GM12892 (cell line): ENCODE measurements around the gene OPHN1.

Experiments
- POLR2A ChIP-seq: IDR thresholded peaks from 2 replicates; pipeline ENCODE4 v1.6.1; 2011; ENCODE audit warnings: low read depth, low read length, control low read depth
- POLR2AphosphoS5 ChIP-seq: IDR thresholded peaks from 2 replicates; pipeline ENCODE4 v1.6.1; 2011; ENCODE audit warnings: low read depth, low read length, control low read depth
- TAF1 ChIP-seq: IDR thresholded peaks from 2 replicates; pipeline ENCODE4 v1.6.1; 2011; ENCODE audit warnings: low read depth, mild to moderate bottlenecking, control low read depth, low read length, borderline replicate concordance

GRCh38 chrX:68480969-68481368 lies 47.7 kb upstream of the OPHN1 start:
- TF ChIP-seq POLR2A (no peak), TAF1 (no peak), POLR2AphosphoS5 (no peak)
